GOT3 (cell line): ENCODE measurements around the gene GIGYF1.

Source experiments
- DNase-seq: peaks from one replicate; lab custom pipeline; 2025; ENCODE audit warnings: mixed read lengths; lab: John Stamatoyannopoulos, UW

Gene GIGYF1

DNA sequence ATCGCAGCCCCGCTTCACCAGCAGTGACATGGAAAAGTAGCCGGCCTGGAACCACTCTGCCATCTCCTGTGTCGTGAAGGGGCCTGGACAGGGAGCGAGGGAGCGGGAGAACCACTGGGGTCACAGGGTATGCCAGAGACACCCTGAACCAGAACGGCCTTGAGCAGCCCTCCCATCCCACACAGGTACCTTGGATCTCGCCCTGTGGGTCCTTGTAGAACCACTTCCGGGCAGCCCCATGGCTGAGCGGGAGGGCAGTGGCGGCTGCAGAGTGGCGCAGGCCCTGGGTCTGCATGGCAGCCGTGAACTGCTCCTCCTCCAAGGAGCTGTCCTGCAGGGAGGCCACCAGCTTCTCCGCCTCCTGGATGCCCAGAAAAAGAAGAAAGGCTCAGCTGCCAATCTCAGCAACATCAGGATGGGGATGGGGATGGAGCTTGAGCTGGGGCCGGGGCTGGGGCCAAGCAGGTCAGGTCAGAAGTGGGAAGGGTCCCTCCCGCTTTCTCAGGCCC lies 9.5 kb downstream of the GIGYF1 start:
- no peak for DNase-seq

DNA sequence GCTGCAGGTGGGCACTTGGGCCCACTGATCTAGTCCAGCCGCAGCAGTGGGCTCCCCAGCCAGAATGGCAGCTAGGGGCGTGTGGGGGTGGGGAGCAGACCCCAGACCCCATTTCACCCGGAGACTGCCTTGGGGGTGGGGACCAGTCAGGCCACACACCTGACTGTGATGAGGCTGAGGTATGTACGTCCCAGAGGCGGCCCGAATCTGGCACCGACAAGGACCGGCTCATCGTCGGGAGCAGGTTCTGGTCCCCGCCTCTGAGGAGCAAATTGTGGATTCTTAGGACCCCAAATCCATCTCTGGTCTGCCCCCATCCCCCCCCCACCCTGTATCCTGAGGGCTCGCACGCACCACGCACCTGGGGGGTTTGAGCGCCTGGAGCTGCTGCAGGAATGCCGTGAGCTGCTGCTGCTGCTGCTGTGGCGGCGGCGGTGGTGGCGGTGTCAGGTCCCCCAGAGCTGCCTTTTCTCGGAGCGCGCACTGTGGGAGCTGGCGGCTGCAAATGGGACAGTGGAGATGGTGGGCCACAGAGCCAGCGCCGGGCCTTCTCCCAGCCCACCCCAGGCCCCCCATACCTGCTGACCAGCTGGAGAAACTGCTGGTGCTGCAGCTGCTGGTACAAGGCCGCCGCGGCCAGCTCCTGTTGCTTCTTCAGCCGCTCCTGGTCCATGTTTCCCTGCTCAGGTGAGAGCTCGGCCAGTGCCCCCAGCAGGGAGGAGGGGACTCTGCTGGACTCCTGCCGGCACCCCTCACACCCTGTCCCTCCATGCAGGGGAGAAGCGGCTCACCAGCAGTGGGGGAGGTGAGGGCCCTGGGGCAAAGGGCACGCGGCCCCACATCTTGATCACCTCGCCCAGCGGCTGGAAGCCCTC lies 10.2 kb downstream of the GIGYF1 start:
- no peak for DNase-seq

DNA sequence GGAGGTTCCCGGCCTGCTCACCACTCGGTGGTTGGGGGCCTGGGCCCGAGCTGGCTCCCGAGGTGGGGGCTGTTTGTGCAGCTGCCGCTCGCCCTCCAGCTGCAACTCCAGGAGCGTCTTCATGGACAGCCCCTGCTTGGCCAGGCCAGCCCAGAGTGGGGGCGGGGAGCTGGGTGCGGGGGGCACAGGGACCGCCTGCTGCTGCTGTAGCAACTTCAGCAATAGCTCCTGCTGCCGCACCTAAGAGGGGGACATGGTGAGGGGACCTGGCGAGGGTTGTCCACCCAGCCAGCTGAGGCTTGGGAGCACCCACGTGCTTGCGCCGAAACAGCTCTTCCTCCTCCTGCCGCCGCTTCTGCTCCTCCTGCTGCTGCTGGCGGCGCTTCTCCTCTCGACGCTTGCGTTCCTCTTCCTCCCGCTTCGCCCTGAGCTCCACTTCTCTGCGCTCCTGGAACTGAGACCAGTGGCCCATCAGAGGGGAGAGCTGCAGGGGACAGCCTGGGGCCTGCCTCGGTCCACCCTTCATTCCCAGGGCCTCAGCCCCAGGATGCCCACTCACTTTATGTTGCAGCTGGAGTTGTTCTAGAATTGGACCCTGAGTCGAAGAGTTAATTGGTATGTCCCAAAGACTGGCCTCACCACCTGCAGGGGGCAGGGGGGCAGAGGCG lies 10.9 kb downstream of the GIGYF1 start:
- no peak for DNase-seq

DNA sequence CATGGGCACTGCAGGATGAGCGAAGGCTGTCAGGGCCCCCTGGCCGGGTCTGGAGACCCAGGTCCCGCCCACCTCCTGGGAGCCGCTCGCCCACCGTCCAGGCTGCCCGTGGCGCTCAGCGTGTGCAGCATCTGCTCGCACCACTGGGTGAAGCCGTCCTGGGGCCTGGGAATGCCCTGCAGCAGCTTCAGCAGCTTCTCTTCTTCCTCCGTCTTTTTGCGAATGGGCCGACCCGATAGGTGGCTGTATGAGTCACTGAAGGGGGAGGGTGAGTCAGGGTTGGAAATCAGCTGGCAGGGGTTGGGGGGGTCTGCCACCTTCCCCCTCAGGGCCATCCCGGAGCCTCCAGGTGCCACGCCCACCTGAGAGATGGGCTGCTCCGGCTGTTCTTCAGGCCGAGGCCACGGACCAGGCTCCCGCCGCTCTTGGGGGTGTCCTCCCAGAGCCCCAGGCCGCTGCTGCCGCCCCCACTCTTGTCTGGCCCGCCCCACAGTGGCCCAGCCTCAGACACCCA lies 11.8 kb downstream of the GIGYF1 start:
- DNase-seq, result no peak

DNA sequence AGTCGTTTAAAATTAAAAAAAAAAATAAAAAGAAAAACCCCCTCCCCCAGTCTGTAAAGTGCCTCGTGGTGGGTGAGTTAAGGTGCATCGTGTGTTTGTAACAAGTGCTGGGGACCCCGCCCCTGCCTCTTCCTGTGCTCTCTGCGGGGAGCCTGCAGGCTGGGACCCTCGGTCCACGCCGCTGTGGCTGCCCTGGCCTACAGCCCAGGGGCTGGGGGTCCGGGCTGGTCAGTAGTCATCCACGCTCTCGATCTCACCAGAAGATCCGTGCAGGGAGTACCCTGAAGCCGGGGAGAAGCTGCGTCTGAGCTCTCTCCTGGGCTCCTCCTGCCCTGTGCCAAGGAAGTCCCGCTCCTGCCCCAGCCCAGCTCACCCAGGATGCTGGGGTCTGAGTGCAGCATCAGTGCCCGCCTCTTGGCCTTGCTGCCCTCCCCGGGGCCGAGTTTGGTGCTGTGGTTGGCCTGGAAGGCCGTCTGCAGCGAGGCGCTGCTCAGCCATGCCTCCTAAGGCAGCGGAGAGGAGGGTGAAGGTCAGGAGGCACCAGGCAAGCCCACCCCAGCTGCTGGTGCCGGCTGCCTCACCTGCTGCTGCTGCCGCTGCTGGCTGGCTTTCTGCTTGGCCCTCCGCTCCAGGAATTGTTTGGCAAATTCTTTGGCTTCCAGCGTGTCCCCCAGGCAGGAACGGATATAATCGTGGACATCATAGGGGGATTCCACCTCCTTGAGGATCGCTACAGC lies 12.4 kb downstream of the GIGYF1 start:
- no peak for DNase-seq

DNA sequence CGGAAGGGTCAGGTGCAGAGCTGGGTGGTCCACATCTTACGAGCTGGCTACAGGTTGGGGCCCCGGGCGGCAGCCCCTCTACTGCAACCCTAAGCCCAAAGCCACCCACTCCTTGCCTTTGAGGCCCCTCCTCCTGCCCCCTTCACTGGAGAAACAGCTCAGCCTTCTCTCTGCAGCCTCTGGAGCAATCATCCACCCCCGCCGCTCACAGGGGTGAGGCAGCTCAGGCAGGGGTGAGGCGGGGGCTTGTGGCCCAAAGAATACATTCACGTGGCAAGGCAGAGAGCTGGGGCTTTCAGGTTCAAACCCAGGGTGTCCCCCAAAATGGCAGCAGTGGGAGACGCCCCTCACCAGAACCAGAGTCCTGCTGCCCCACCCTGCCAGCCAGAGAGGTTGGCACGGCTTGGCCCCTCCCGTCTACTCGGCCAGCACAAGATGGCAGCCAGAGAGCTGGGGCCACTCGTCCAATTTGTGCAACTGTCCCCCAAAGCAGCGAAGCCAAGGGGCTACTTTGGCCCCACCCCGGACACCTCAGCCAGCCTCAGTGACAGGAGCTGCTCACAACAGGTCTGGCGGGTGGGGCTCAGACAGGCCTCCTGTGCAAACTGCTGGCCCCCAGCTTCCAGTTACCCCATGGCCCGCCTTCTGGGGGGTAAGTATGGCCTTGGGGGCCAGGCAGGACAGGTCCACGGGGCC lies 13.3 kb downstream of the GIGYF1 start:
- DNase-seq, result no peak

DNA sequence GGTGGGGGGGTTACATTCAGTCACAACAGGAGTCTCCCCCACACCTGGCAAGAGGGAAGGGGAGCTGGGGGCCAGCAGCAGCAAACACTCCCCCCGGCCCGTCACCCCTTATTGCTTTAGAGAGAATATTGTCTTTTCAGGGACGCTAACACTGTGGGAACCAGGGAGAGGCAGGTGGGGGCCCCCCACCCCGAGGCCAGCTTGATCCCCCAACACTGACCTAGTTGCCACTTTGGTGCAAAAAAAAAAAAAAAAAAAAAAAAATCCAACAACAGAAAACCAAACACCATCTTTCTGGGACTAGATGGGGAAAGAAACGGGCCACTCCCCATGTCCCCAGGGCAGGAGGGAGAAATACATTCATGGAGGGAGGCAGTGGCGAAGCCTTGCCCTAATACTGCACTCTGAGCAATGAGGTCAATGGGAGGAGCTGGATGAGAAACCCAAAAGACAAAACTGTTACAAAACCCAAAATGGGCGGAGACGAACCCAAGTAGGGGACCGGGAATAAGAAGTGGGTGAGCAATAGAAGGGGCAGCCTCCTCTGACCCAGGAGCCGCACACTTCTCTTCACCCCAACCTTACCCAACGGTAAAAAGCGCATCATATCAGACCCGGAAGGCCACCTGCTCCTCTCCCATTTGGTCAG lies 14.0 kb downstream of the GIGYF1 start:
- DNase-seq, result no peak

DNA sequence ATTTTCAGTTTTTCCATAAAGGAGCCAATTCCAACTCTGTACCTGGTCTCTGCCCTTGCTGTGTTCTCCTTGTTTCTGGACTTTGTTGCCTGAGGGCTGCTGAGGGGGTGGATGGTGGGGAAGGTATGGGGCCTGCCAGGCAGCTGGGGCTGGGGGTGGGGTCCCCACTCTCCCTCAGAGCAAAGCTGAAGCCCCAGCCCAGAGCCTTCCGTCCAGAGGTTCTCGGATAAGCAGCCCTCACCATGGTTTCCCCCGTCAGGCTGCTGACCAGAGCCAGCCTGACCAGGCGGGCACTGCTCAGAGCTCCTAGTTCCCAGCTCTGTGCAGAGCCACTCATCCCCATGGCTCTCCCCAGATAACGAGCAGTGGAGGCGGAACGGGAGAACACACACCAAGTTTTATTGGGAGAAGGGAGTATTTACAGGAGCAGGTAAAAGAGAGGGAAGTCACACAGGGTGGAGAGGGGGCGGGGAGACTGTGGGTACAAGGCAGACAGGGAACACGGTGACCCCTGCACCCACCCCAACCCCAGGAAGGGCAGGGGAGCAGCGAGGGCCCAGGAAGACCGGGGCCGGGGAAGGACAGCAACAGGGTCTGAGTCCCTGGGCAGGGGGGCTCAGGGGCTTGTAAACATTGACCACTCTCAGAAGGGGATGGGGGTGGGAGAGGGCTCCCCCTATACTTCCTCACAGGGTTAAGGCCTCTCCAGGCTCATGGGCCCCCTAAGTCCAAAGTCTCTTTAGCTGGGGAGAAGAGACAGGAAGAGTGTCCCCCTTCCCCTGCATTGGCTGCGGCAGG lies 14.7 kb downstream of the GIGYF1 start:
- no peak for DNase-seq

DNA sequence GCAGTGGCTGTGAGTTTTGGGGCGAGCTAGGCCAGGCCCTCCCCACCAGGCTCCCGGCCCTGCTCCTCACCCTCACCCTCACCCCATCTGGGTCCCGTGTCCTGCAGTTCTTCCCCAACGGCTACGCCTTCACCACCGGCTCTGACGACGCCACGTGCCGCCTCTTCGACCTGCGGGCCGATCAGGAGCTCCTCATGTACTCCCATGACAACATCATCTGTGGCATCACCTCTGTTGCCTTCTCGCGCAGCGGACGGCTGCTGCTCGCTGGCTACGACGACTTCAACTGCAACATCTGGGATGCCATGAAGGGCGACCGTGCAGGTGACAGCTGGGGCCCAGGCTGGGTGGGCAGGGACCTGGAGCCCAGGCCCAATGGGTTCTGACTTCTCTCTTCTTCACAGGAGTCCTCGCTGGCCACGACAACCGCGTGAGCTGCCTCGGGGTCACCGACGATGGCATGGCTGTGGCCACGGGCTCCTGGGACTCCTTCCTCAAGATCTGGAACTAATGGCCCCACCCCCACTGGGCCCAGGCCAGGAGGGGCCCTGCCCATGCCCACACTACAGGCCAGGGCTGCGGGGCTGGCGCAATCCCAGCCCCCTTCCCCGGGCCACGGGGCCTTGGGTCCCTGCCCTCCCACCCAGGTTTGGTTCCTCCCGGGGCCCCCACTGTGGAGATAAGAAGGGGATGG lies 15.6 kb downstream of the GIGYF1 start:
- no peak for DNase-seq

DNA sequence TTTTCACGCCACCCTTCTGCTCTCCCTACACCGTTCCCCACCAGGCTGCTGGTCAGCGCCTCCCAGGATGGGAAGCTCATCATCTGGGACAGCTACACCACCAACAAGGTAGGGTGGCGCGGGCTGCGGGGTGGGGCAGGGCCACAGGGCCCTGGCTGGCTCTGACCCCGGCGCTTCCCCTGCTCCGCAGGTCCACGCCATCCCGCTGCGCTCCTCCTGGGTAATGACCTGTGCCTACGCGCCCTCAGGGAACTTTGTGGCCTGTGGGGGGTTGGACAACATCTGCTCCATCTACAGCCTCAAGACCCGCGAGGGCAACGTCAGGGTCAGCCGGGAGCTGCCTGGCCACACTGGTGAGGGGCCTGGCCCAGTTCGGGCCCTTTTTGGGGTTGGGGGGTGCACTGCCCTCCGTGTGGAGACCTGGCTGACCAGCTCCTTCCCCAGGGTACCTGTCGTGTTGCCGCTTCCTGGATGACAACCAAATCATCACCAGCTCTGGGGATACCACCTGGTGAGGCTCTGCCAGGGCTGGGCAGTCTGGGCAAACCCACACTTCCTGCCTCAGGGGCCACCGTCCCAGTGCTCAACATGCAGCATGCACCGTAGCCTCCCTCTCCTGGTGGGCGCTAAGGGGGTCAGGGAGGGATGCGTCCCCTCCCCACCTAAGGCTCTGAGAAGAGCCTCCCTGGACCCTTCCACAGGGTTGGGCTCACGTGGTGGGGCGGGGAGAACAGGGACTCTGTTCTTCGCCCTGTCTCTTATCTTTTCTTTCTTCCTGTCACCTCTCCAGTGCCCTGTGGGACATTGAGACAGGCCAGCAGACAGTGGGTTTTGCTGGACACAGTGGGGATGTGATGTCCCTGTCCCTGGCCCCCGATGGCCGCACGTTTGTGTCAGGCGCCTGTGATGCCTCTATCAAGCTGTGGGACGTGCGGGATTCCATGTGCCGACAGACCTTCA lies 16.5 kb downstream of the GIGYF1 start:
- DNase-seq, result no peak

DNA sequence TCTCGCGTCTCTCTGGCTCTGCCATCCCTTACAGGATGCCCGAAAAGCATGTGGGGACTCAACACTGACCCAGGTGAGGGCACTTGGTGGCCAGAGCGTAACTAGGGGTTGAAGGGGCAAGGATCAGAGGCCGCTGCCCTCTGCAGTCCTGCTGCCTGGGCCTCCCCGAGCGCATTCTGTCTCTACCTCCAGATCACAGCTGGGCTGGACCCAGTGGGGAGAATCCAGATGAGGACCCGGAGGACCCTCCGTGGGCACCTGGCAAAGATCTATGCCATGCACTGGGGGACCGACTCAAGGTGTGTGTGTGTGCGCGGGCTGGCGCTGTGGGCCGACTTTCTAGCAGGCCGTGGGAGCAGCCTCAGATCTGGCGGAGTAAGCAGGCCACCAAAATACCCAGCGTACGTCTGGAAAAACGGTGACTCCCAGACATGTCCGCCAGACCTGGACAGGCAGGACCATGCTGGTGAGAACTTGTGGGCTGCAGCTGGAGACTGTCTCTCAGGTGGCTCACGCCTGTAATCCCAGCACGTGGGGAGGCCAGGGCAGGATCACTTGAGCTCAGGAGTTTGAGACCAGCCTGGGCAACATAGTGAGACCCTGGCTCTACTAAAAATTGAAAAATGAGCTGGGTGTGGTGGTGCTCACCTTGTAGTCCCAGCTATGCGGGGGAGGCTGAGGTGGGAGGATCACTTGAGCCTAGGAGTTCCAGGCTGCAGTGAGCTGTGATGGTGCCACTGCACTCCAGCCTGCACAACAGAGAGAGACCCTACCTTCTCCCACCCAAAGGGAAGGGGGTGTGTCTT lies 17.3 kb downstream of the GIGYF1 start:
- DNase-seq, result no peak

DNA sequence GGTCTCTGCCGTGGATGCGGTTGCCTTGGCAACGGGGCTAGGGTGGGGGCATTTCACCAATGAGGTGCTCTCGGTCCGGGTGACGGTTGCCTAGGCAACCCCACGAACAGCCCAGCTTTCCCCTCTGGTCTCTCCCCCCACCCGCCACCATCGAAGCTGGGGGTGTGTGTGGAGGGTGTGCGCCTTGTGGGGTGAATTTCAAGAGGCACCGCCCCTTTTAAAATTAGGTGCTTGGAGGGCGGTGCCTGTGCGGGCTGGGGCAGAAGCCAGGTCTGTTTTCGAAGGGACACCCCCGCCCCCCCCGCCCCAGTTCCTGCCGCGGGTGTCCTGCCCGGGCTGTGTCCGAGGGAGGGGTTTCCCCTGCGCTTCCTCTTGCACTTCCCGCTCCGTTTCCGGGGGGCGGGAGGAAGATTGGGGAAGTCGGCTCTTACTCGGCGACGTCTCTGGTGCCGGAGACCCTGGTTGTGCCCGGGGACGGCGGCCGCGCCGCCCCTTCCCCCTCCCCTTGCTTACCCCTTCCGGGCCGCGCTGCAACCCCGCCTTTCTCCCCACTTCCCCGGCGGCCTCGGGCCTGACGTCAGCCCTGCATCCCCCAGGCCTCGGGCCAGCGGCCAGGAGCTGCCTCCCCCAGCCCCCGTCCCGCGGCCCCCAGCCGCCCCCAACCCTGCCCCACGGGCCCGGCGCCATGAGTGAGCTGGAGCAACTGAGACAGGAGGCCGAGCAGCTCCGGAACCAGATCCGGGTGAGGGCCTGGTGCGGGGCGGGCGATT lies 18.3 kb downstream of the GIGYF1 start:
- DNase-seq, result no peak

DNA sequence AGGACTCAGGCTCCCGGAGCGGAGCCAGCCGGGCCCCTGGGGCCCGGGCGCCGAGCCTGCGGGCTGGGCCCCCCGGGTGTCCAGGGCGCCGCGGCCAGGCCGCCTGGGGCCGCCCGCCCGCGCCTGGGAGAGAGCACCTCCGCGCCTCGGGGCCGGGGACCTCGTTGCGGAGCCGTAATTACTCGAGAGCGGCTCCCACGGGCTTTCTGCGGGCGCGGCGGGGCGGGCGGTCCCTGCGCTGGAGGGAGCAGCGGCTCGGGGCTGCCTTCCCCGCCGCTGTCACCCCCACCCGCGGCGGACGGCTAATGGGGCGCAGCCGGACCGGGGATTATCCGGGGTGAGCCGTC lies 19.0 kb downstream of the GIGYF1 start:
- no peak for DNase-seq

DNA sequence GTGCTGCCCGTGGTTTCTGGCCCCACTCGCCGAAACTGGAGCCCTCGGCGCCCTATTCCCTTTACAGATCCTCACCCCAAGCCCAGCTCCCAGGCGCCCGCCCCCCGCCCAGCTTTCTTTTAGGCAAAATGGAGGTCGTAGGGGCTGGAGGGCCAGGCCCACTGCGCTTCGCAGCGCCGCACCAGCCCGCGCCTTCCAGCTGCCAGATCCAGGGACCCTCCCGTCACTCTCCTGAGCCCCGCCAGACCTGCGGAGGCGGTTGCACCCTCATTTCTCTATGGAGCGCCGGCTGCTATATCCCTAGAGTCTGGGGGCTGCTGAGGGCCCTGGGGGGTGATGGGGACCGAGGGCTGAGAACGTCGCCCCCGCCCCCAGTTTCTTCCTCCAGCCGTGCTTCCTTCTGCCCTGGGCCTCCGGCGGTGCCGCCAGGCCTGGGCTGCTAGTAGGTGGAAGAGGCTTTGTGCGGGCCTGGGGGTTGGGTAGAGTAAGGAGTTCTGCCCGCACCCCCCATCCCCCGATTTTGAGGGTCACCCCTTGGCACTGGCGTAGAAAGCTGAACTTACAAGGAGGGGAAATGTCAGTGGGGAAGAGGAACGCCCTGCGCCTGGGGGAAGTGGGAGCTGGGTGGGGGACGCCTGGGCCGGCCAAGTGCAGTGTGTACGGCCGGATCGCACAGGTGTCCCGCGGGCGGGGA lies 19.5 kb downstream of the GIGYF1 start:
- DNase-seq, result no peak

DNA sequence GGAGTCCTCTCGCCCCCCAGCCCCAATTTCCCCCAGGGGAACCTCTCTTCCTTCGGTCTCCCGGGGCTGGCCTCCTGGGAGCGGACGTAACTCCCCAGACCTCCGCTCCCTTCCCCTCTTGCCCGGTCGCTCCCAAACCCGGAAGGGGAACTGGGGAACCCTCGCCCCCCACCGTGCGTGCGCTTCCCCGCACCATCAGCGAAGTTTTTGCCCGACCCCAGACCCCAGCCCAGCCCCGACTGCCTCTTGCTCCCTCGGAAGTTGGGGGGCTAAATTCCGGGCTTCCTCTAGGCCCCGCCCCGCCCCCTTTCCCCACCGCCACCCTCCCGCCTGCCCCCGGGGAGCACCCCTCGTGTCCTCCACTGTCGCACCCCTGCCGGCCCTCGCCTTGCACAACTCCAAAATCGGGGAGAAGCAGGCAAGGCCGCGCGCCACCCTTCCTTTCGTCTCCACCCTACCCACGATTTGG lies 20.1 kb downstream of the GIGYF1 start:
- no peak for DNase-seq

DNA sequence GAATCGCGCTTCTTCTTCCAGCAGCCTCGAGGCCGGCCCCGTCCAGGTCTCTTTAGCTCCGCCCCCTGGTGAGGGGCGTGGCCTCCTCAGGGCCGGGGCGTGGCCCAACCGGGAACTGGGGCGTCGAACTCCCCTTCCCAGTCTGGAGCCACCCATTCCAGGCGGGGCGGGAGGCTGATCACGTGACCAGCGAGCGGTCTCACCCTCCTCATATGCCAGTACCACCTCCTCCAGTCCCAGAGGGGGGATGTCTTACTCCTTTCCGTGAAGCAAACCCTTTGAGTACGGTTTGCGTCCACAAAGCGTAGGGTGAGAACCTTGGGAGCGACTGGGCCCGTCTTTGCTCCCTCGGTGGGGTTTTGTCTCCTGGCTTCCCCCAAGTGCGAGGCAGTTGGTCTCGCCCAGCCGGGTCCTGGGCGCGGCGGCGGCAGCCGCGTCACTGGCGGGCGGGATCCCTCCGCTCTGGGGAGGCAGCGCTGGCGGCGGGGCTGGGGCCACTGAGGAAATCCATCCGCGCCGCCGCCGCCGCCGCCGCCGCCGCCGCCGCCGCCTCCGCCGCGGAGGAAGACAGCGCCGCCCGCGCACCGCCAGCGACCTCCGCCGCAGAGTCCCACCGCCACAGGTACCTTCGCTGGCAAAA lies 20.6 kb downstream of the GIGYF1 start, which contains the start of gene GNB2:
TSS of gene GNB2 (plus strand) at position 439 of the 640 bp plus-strand sequence. CDS start 2,526 bp downstream, outside the sequence.
- peak; percentile 94 for DNase-seq
